NCI-H1417 (cell line): Measurements from ENCODE around the gene BMP8B.
"Not testable (repeated sequence)": the region's sequence is repeated elsewhere in the genome, so short reads cannot be mapped to it uniquely, and the experiment has no call there.

Source experiments
- DNase-seq, 3 experiments: peaks; one replicate each; lab custom pipeline; 2025; lab: John Stamatoyannopoulos, UW

Gene BMP8B, protein sequence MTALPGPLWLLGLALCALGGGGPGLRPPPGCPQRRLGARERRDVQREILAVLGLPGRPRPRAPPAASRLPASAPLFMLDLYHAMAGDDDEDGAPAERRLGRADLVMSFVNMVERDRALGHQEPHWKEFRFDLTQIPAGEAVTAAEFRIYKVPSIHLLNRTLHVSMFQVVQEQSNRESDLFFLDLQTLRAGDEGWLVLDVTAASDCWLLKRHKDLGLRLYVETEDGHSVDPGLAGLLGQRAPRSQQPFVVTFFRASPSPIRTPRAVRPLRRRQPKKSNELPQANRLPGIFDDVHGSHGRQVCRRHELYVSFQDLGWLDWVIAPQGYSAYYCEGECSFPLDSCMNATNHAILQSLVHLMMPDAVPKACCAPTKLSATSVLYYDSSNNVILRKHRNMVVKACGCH

DNA sequence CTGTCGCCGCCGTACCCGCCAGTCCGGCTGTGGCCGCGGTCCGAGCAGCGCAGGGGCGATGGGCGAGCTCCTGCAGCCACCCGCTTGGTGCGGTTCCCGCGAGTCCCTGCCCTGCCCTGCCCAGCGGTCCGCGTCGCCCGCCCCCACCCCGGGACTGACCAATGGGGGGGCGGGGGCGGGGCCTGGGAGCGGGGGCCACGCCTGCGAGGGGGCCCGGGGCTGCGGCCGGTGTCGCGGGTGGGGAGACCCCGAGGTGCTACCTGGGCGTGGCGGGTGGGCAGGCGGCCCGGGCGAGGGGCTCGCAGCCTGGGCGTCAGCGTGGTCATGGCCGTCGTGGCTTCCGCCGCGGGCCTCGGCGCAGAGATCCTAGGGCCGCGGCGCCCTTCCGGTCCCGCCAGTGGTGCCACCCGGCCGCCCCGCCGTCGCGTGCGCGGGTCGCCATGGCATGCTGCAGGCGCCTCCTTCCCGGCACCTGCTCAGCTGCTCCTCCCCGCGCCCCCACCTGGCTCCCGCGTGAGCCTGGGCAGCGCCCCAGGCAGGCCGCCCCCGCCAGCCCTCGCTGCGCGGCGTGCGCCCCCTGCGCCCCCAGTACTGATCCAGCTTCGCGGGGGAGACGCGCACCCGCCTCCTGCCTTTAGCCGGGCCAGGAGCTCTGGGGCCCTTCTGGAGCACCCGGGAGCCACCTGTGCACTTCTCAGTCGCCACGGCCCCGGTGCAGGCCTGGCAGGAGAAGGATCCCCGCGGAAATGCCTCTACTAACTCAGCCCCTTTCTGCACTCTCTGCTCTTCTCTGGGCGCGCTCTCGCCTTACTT, at the start of gene BMP8B:
Gene BMP8B (minus strand): TSS at position 108 of the 813 bp plus-strand sequence. CDS start 380 bp downstream, outside the sequence.
- DNase-seq = peak; percentile 44 to 90 (median 83)

DNA sequence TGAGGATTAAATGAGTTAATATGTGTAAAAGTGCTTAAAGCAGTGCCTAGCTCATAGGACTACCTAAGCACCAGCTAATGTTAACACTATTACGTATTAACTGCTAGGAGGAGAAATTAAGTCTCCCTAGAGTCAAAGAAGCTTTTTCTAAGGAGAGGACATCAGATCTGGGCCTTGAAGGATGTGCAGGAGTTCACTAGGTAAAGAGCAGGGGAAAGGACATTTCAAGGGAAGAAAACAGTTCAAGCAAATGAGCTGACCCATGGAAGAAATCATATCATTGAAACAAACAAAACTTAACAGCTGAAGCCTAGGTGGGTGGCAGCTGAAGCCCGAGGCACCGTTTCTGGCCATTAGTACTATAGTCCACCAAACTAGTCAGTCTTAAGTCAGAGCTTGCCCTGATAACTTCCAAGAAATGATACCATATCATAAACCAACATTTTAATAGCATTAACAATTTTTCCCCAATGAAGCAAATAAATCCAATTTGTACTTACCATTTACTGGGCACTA, 48.0 kb upstream of the BMP8B start:
- DNase-seq = no peak

DNA sequence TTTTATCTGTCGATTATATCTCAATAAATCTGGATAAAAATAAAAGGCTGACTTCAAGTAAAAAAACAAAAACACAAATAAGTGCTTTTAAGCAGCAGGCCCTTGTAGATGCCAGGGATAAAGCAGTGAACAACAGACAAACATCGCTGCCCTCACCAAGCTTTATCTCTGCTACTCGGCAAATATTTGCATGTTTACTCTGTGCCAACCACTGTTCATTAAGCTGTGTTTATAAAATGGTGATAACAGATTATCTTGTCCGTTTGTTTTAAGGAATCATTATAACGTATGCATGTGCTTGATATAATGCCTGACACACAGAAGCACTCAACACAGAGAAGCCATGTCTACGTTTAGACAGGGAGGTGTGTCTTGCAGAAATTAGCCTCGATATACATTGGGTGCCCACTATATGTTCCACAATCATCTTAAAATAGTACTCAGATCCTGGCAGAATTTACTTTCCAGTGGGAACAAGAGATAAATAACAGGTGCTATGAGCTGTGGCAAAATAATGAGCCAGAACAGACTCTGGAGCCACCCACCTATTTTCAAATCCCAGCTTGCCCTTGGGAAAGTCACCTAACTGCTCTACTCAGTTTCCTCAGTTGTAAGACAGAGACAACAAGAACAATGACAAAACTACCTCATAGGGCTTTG, 47.4 kb upstream of the BMP8B start:
- DNase-seq = no peak

DNA sequence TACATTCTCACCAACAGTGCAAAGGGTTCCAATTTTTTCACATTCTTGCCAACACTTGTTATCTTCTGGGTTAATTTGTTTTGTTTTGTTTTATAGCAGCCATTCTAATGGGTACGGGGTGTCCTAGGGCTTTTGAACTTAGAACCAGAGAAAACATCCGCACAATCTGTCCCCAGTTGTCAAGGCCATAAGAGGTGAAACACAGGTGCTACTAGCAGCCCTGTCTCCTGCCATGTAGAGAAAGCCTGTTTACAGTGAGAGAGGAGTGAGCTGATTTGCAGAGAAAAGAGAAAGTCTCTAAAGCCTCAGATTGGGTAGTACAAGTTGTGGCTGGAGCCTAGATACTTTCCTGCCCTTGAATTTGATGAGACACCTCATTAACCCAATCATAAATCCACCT, 46.4 kb upstream of the BMP8B start:
- DNase-seq = no peak

DNA sequence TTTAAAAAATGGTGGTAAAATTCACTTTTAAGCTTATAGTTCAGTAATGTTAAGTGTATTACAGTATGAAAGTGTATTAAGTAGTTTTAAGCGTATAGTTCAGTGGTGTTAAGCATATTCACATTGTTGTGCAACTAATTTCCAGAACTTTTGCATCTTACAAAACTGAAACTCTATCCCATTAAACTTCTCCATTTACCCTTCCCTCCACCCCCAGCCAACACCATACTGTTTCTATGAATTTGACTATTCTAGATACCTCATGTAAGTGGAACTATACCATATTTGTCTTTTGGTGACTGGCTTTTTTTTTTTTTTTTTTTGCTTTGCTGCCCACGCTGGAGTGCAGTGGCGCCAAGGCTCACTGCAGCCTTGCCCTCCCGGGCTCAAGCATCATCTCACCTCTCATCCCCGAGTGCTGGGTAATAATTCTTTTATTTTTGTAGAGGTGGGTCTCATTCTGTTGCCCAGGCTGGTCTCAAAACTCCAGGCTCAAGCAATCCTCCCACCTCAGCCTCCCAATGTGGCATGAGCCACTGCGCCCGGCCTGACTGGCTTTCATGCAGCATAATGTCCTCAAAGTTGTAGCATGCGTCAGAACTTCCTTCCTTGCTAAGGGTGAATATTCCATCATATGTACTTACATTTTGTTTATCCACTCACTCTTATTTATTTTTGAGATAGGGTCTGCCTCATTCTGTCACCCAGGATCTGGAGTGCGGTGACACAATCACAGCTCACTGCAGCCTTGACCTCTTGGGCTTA, 45.1 kb upstream of the BMP8B start:
- DNase-seq = no peak

DNA sequence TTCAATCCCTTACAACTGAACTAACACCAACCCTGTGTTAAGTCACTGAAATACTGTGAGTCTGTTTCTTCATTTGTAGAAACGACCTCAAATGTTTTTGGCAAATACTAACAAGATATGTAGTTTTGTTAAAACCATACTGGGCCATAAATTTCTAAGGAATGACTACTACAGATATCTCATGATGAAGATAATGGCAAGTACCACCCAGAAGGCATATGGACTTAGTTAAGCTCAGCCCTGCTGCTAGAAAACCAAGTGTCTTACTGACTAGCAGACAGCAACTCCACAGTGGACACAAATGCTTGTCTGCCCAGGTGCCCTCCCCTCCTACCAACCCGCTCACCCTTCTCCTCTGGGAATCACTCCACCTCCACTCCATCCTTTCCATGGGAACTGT, 44.5 kb upstream of the BMP8B start:
- DNase-seq = no peak

DNA sequence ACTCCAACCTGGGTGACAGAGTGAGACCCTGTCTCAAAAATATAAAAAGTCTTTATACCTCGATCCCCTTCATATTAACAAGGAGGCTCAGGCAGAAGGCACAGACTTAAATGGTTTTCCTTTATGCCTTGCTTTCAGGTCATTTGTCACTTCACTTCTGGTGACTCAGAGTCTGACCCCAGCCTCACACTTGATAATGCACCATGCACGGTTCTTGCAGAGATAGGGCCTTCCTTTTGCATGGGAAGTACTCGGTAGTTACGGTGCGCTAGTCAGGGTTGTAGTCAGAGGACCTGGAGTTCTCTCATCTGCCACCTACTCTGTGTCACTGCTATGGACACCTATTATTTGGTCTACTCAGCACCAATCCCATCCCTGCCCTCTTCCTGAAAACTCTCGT, 43.6 kb upstream of the BMP8B start:
- DNase-seq = no peak

DNA sequence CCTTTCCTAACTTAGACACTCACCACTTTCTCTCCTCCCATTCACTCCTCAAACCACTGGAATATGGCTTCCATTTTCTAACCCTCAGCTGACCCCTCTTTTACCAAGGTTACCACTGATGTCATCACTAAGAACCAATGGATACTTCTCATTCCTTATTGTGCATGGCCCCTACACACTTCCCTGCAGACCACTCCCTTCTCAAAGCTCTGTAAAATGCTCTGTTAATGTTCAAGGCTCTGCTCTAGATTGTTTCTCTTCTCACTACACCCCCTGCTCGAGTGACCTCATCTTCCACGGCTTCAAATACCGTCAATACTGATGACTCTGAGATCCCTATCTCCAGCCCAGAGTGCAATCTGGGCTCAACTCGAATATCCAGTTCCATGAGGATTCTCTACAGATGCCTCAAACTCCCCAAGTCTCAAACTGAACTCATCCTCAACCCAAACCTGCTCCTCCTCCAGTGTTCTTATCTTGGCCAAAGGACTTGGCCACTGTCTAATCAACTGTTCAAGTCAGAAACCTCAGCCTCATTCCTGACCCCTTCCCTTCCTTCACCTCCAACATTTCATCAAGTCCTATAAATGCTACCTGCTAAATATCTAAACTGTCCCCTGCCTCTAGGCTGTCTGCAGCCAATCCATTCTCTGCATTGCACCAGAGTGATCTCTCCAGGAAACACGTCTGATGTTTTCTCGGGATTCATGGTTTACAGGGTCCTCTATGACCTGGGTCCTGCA, 41.3 kb upstream of the BMP8B start:
- DNase-seq = no peak

DNA sequence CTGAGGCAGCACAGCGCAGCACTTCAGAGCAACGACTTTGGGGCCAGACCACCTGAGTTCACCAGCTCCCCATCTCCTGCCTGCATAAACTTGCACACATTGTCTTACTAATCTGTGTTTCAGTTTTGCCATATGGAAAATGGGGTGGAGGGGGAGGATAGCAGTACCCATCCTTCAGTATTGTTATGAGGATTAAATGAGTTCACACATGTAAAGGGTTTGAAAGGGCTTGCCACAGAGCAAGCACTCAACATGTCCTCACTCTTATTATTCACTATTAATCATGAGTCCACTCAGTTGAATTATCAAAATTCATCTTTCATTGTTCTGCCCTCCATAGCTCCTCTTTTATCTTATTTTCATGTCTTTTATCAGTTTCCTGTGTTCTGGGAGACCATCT, 40.1 kb upstream of the BMP8B start:
- DNase-seq = no peak

DNA sequence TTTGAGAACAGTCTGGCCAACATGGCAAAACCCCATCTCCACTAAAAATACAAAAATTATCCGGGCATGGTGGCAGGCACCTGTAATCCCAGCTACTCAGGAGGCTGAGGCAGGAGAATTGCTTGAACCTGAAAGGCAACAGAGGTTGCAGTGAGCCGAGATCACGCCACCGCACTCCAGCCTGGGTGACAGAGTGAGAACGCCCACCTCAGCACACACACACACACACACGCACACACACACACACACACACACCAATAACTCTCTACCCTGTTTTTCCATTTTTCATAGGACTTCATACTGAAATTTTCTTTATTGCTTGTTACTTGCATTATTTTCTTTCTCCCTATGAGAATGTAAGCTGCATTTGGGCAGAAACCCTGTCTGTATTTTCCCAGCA, 39.6 kb upstream of the BMP8B start:
- DNase-seq = not testable (repeated sequence)

DNA sequence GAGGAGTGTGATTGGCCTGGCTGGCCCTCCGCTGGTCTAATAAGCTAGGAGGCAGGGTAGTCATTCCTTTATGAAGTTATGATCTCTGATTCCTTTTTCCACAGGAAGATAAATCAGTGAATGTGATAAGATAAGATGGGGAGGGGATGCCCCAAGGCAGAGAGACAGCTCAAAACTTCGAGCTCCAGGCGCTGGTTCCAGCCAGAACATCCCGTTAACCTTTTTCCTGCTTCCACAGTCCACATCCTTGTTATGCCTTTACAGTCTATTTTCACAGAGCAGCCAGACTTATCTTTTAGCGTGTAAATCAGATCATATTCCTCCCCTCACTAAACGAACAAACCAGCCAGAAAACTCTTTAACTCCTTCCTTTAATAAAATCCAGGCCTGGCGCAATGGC, 38.5 kb upstream of the BMP8B start:
- DNase-seq = no peak

DNA sequence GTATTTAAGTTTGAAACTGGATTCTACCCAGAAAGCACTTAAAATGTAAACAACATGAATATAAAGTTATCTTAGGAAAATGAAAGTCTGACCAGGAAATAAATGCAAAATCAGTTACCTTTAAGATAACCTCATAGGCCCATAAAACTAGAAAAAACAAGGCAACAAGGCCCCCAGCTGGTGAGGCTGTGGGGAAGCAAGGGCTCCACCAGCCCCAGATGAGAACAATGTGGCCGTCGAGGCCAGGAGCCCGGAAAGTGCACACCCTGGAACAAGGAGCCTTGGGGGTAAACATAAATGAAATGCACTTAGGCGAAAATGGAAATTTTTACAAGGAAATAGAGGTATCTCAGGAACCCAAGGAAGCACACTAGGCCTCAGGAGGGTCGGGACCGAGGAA, 37.9 kb upstream of the BMP8B start:
- no peak for DNase-seq

DNA sequence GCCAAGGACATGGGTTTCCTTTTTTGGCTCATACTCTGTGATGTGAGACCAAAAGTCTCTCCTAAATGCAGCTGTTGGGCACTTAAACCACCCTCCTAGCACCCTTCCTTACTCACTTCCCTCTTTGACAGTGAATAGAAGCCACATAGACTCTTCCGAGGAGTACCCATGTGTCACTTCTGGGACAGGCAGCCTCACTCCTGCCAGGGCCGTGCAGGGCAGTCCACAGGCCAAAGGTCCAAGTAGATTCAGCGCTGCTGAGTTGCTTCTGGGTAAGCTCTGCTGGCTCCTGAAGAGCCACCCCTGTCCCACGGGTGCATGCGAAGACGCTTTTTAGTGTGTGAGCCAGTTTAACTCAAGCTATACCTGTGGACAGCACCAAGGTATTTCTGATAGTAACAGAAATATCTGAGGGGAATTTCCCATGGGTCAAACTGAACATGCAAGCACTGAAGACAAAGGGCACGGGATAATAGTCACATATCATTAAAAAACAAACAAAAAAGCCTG, 36.8 kb upstream of the BMP8B start:
- no peak for DNase-seq

DNA sequence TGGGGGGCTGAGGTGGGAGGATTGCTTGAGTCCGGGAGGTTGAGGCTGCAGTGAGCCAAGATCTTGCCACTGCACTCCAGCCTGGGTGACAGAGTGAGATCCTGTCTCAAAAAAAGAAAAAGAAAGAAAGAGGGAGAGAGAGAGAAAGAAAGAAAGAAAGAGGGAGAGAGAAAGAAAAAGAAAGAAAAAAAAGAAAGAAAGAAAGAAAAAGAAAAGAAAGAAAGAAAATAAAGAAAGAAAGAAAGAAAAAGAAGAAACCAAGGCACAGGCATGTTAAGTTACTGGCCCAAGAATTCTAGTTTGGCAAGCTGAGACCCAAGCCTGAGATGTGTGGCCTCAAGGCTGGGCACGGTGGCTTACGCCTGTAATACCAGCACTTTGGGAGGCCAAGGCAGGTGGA, 34.8 kb upstream of the BMP8B start:
- DNase-seq = not testable (repeated sequence)

DNA sequence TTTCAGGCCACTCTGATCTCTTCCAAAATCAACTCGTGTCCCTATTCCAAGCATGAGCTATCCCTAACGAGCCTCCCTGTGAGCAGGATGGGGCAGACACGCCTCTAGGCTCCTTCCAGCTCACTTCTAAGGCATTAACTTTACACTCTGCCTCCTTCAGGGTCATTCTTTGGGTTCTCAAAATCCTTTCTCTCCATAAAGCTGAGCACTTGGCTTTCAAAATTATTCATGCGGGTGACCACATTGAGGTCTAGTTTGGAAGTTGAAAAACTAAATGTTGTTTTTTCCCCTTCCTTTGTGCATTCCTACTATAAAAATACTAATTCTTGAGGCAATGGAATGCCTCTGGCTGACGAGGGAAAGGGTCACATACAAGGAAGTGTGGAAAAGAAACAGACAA, 33.5 kb upstream of the BMP8B start:
- DNase-seq = no peak

DNA sequence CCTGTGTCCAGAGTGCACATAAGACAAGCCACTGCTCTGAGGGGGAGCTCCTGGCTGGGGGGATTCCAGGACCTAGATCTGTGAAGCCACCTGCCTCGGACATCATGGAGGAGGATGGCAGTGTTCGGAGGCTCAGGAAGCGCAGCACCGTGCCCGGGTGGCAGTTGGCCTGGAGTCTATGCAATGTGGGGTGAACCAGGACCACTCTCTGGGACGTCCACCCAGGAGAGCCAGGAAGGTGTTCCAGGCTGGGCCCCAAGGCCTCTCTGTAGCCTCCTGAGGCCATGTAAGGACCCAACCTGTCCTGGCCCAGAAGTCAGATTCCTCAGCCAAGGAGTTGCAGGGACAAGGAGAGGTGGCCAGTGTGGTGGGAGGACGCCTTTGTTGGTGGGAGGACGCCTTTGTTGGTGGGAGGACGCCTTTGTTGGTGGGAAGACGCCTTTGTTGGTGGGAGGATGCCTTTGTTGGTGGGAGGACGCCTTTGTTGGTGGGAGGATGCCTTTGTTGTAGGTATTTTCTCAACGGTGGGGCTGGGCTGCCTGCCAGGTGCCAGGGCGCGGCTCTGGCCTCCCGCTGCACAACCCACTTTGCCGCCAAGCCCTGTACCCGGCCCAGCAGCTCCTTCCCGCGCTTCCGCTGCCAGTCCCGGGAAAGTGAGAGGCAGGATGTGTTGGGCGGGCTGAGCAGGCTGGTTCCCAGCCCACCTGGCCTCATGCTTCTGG, 30.6 kb upstream of the BMP8B start:
- no peak for DNase-seq

DNA sequence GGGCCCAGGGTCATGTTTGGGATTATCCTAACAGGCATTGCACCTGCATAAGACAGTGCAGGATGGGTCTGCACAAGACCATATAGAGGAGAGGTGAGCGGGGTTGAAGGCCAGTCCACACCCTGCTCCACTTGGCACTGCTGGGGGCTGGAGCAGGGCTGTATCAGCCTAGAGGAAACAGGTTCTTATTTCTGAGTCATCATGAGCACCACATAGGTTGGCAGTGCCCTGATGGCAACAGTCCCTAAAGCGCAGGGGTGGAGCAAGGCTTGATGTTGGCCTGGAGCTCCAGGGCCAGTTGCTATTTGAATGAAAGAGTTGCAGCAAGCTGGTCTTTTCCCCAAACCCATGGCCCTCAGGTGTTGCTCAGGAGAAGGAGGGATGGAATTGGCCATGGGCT, 29.8 kb upstream of the BMP8B start:
- no peak for DNase-seq

DNA sequence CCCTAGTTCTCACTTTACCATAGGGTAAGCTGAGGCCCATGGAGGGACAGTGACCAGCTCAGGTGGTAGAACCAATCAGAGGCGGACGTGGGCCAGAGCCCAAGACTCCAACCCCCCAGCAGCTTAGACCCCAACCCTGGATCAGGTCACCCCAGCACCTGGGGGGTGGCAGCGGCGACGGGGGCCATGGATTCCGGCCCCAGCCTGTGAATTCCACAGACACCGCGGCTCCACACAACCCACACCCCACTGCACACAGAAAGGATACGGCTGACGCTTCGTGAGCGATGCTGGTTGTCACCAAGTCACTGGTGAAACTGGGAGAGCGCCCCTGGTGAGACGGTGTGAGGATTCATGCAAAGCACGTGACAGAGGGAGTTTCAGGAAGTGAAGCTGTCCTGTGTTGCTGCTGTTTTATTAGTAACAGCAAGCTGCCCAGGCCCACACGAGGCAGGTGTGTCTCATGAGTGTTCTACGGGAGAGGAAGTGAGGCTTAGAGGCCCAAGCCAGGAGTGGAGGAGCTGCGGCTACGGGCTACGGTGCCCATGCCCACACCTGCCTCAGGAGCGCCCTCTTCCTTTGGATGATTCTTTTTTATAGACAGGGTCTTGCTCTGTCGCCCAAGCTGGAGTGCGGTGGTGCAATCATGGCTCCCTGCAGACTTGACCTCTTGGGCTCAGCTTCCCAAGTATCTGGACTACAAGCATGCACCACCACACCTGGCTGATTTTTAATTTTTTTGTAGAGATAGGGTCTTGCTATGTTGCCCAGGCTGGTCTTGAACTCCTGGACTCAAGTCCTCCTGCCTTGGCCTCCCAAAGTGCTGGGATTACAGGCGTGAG, 28.6 kb upstream of the BMP8B start:
- DNase-seq = peak; percentile 67 to 88 (median 81)

DNA sequence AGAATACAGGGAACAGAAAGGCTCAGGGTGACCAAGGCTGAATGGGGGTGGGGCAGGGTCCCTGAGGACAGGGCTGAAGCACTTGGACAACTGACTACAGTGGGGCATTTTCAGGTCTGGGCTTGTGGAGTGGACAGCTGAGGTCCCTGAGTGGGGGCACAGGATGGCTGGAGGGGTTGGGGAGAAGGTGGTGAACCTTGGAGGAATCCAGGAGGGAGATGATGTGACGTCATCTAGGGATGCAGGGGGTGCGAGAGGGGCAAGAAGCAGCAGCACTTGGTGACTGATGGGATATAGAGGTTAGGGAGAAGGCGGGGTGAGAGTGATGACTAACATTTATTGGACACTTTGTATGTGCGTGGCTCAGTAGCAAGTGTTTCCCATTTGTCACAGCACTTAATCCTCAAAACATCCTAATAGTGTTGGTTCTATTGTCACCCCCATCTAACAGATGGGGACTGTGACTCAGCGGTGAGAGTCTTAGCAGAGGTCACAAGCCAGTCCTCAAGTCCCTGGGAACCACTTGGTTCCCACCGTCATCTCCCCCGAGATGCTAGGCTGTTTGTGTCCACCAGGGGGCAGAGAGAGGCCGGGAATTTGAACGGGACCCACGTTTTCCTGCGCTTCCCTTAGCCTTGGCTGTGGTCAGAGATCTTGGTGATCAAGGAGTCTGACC, 27.9 kb upstream of the BMP8B start:
- DNase-seq = peak; percentile 58 to 78 (median 64)
